ENCODE data around the gene RAB40B. TPM values are rescaled to one million over a fixed set of nuclear protein-coding genes. Genes with fewer than 3 reads are reported as not detected.
"Not testable (repeated sequence)": the region's sequence is repeated elsewhere in the genome, so short reads cannot be mapped to it uniquely, and the experiment has no call there.

The RAB40B gene
- total and polyA plus RNA-seq, 4 donors, result 2.9 to 12.1 (median 10.5) TPM

DNA sequence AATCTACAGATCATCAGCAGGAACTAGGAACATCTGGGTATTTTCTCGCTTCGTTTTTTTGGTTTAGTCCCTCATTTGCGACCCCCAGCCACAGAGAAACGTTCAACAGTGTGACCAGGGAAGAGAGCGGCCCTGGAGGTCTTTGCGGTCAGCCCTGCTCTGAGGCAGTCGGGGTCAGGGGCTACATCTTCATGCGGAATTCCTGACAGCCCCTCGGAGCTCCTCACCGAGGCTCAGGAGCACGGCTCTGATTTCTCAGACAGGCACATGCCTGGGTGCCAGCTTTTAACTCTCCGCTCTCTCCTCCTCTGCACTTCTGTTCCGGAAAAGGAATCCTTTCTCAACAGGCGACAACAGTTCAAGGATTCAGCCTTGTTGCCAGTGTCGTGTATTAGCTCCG is 42.2 kb downstream of the RAB40B start (continued):
- no peak for TF ChIP-seq HNF4A (conservative IDR thresholded peaks at IDR 0.05)

- no peak overlapping the region for H3K27ac ChIP-seq (ENCODE audit: low read depth in 1 of 2, low read length in 2 of 2)
- TF ChIP-seq FOXA1 (IDR thresholded peaks at IDR 0.05) (no peak), HNF4A (conservative IDR thresholded peaks at IDR 0.05) (peak in 1 of 2 donors; percentile 31), EGR1 (IDR thresholded peaks at IDR 0.05; ENCODE audit: low read depth in 2 of 2) (no peak)
- 70% methylated on average over 13 of the region's 13 CpGs for WGBS
- no peak for DNase-seq (ENCODE audit: low spot score)
- H3K4me3 ChIP-seq (ENCODE audit: low read depth in 1 of 3, low read length in 3 of 3), result no peak overlapping the region
- H3K9ac ChIP-seq (ENCODE audit: low read depth in 1 of 2, low read length in 2 of 2), result no peak overlapping the region
- H3K4me1 ChIP-seq (ENCODE audit: control insufficient read depth in 4 of 4, insufficient read depth in 4 of 4, low read length in 3 of 4), result peaks cover 0 to 6% (median 4%) of the 10 kb centered on the region in 4 donors
- no peaks in the 10 kb centered on the region for H3K9me3 ChIP-seq (ENCODE audit: control insufficient read depth in 4 of 4, low read length in 3 of 4)
- H3K27me3 ChIP-seq (ENCODE audit: control insufficient read depth in 4 of 4, insufficient read depth in 4 of 4, low read length in 3 of 4), result no peaks in the 10 kb centered on the region
- peaks cover 0 to 16% (median 2%) of the 10 kb centered on the region in 4 donors for H3K36me3 ChIP-seq (ENCODE audit: control insufficient read depth in 4 of 4, insufficient read depth in 3 of 4, low read depth in 1 of 4, low read length in 3 of 4)
These were observed 43.0 kb downstream of the RAB40B start for GRCh38 chr17:82655523-82655922.

DNA sequence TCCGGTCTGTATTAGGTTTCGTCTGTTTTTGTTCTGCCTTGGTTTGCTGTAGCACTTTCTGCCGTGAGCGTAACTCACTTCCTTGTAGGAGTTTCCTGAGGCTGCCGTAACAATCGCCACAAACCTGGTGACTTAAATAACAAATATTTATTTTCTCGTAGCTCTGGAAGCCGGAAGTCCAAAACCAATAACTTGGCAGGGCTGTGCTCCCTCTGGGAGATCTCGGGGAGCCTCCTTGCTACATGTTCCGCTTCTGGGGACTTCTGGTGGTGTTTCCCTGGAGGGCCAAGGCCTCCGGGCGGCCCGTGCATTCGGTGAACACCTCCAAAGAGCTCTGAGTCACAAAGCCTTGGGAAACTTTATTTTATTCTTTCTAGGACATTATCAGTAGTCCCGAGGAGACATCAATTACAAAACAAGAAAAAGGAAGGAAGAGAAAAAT is 43.4 kb downstream of the RAB40B start:
- Histone ChIP-seq H3K27me3 (ENCODE audit: control insufficient read depth in 4 of 4, insufficient read depth in 4 of 4, low read length in 3 of 4) (no peaks in the 10 kb centered on the region), H3K4me1 (ENCODE audit: control insufficient read depth in 4 of 4, insufficient read depth in 4 of 4, low read length in 3 of 4) (peaks cover 0 to 6% (median 4%) of the 10 kb centered on the region in 4 donors), H3K9ac (ENCODE audit: low read depth in 1 of 2, low read length in 2 of 2) (no peak overlapping the region), H3K27ac (ENCODE audit: low read depth in 1 of 2, low read length in 2 of 2) (no peak overlapping the region), H3K4me3 (ENCODE audit: low read depth in 1 of 3, low read length in 3 of 3) (no peak overlapping the region), H3K9me3 (ENCODE audit: control insufficient read depth in 4 of 4, low read length in 3 of 4) (no peaks in the 10 kb centered on the region), H3K36me3 (ENCODE audit: control insufficient read depth in 4 of 4, insufficient read depth in 3 of 4, low read depth in 1 of 4, low read length in 3 of 4) (peaks cover 0 to 15% (median 2%) of the 10 kb centered on the region in 4 donors)
- WGBS, result 75% methylated on average over 15 of the region's 15 CpGs
- no peak for DNase-seq (ENCODE audit: low spot score)
- TF ChIP-seq CTCF (IDR thresholded peaks at IDR 0.05; ENCODE audit: low read depth, low read length, missing input control) (no peak), FOXA1 (IDR thresholded peaks at IDR 0.05) (no peak), TAF1 (conservative IDR thresholded peaks at IDR 0.05) (no peak), NR2F2 (IDR thresholded peaks at IDR 0.05) (no peak), SP1 (IDR thresholded peaks at IDR 0.05) (no peak), MAX (IDR thresholded peaks at IDR 0.05) (no peak), GABPA (IDR thresholded peaks at IDR 0.05 in 1 of 2, conservative IDR thresholded peaks at IDR 0.05 in 1 of 2) (no peak), RAD21 (IDR thresholded peaks at IDR 0.05) (no peak), FOXA2 (IDR thresholded peaks at IDR 0.05) (no peak), EGR1 (IDR thresholded peaks at IDR 0.05; ENCODE audit: low read depth in 2 of 2) (no peak), HNF4G (IDR thresholded peaks at IDR 0.05) (no peak), JUND (IDR thresholded peaks at IDR 0.05) (no peak), HNF4A (conservative IDR thresholded peaks at IDR 0.05) (no peak)
- TF ChIP-seq, protein P1, sequence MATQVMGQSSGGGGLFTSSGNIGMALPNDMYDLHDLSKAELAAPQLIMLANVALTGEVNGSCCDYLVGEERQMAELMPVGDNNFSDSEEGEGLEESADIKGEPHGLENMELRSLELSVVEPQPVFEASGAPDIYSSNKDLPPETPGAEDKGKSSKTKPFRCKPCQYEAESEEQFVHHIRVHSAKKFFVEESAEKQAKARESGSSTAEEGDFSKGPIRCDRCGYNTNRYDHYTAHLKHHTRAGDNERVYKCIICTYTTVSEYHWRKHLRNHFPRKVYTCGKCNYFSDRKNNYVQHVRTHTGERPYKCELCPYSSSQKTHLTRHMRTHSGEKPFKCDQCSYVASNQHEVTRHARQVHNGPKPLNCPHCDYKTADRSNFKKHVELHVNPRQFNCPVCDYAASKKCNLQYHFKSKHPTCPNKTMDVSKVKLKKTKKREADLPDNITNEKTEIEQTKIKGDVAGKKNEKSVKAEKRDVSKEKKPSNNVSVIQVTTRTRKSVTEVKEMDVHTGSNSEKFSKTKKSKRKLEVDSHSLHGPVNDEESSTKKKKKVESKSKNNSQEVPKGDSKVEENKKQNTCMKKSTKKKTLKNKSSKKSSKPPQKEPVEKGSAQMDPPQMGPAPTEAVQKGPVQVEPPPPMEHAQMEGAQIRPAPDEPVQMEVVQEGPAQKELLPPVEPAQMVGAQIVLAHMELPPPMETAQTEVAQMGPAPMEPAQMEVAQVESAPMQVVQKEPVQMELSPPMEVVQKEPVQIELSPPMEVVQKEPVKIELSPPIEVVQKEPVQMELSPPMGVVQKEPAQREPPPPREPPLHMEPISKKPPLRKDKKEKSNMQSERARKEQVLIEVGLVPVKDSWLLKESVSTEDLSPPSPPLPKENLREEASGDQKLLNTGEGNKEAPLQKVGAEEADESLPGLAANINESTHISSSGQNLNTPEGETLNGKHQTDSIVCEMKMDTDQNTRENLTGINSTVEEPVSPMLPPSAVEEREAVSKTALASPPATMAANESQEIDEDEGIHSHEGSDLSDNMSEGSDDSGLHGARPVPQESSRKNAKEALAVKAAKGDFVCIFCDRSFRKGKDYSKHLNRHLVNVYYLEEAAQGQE (IDR thresholded peaks at IDR 0.05), result no peak
- TF ChIP-seq, protein P2, sequence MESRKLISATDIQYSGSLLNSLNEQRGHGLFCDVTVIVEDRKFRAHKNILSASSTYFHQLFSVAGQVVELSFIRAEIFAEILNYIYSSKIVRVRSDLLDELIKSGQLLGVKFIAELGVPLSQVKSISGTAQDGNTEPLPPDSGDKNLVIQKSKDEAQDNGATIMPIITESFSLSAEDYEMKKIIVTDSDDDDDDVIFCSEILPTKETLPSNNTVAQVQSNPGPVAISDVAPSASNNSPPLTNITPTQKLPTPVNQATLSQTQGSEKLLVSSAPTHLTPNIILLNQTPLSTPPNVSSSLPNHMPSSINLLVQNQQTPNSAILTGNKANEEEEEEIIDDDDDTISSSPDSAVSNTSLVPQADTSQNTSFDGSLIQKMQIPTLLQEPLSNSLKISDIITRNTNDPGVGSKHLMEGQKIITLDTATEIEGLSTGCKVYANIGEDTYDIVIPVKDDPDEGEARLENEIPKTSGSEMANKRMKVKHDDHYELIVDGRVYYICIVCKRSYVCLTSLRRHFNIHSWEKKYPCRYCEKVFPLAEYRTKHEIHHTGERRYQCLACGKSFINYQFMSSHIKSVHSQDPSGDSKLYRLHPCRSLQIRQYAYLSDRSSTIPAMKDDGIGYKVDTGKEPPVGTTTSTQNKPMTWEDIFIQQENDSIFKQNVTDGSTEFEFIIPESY (IDR thresholded peaks at IDR 0.05), result no peak

- H3K27ac ChIP-seq (ENCODE audit: low read depth in 1 of 2, low read length in 2 of 2); DNase-seq (ENCODE audit: low spot score); H3K4me1 ChIP-seq (ENCODE audit: control insufficient read depth in 4 of 4, insufficient read depth in 4 of 4, low read length in 3 of 4); H3K4me3 ChIP-seq (ENCODE audit: low read depth in 1 of 3, low read length in 3 of 3); H3K9me3 ChIP-seq (ENCODE audit: control insufficient read depth in 4 of 4, low read length in 3 of 4); H3K27me3 ChIP-seq (ENCODE audit: control insufficient read depth in 4 of 4, insufficient read depth in 4 of 4, low read length in 3 of 4); H3K9ac ChIP-seq (ENCODE audit: low read depth in 1 of 2, low read length in 2 of 2): not testable (repeated sequence)
- peaks cover 0 to 15% (median 2%) of the 10 kb centered on the region in 4 donors for H3K36me3 ChIP-seq (ENCODE audit: control insufficient read depth in 4 of 4, insufficient read depth in 3 of 4, low read depth in 1 of 4, low read length in 3 of 4)
- 83% methylated on average over 6 of the region's 6 CpGs for WGBS
These were observed 43.9 kb downstream of the RAB40B start for GRCh38 chr17:82654611-82655010.

Measured in liver (tissue), 9 donors.